ENCODE results near the gene ENOX1.

- TF ChIP-seq CTCF (IDR thresholded peaks at IDR 0.05; ENCODE audit: borderline replicate concordance, extremely low read depth, low read length, poor library complexity, severe bottlenecking) (no peak), EZH2 (IDR thresholded peaks at IDR 0.05; ENCODE audit: borderline replicate concordance, low read depth, low read length, severe bottlenecking) (no peak)
Observed at GRCh38 chr13:43669964-43670363, 116.8 kb downstream of the ENOX1 start.
